HL-60/S4 treated with retinoic acid at 250 ng/mL for 4 days and 3 days (cell line): ENCODE data around the gene METTL4.

Source experiments
- in situ Hi-C: fragments of 300-500 bp; cut with MboI; formaldehyde crosslinking; loops from 2 replicates; pipeline ENCODE4 v1.7.0; 2022; ENCODE audit warnings: low sequenced_read_pairs

The METTL4 gene

GRCh38 chr18:2568129-2568528, 3.2 kb downstream of the METTL4 start:
- in situ Hi-C loops = no loop called here

- in situ Hi-C loops = no loop called here
Measured at GRCh38 chr18:2564373-2564772, 6.9 kb downstream of the METTL4 start.

GRCh38 chr18:2559249-2559648, 12.1 kb downstream of the METTL4 start:
- in situ Hi-C loops = no loop called here

DNA sequence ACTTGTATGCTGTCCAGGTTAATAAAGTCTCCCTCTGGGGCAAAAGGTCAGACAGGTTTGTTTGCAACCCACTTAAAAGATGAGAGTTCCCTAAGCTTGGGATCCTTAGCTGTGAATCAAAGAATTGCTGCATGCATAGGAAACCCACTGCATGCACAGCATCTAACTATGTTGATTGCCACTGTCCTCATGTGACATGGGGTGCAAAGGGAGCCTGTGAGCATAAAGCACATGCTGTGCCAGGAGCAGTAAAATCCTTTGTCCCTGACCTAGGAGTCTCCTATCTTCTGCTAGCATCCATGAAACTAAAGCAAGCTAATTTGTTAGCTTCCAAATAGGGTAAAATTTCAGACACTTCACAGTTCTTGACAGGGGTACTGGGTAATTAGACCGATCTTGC, 13.8 kb downstream of the METTL4 start:
- in situ Hi-C loops = no loop called here

DNA sequence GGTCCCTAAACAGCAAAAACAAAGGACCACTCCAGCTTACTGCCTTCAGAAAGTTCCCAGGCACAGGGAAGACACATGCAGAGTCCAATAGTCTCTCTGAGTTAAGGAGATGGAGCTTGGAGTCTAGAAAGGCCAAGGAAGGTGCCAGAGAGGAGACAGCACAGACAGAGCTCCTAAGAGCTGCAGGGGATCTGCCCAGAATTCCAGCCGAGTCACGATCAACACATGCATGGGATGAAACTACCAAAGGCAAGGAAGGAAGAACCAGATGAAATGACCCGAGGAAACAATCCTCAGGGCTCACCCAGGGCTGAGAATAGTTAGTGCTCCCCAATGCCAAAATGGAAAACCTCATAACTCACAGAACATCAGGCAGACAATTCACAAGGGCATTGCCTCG, 15.4 kb downstream of the METTL4 start:
- in situ Hi-C loops = no loop called here

GRCh38 chr18:2554696-2555095, 16.6 kb downstream of the METTL4 start:
- in situ Hi-C loops = no loop called here

- in situ Hi-C loops = no loop called here
Measured at GRCh38 chr18:2551425-2551824, 19.9 kb downstream of the METTL4 start.

- in situ Hi-C loops = loop anchor here (25.0 kb wide), 2 partner anchors 212 to 437 kb away; no protein-coding TSS in a partner anchor
Measured at GRCh38 chr18:2549462-2549861, 21.8 kb downstream of the METTL4 start.

DNA sequence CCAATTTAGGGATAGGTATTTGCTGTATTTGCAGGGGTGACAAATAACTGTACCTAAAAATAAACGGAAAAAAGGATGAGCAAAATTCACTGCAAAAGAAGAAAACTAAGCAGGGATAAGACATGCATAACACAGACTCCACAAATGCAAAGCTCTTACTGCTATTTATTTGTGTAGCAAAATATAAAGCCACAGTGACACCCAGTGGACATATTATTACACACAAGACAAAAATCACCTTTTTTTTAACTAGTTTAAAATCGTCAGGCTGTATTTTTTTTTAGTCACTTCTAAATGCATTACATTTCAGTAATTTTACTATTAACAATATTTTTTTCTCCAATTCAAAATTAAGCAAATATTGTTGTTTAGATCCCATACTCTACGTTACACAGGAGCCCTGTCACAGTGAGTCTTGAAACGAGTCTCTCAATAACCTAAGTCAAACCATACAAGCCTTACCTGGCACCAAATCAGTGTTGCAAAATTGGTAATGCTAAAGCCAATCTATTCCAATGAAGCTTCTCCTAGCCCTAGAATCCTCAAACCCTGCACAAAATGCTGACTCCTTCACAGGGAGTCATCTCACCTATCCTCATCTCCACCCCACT, 23.7 kb downstream of the METTL4 start:
- in situ Hi-C loops = loop anchor here (25.0 kb wide), 2 partner anchors 210 to 435 kb away; no protein-coding TSS in a partner anchor

- in situ Hi-C loops = loop anchor here (25.0 kb wide), 2 partner anchors 208 to 433 kb away; no protein-coding TSS in a partner anchor
Measured at GRCh38 chr18:2545155-2545554, 26.1 kb downstream of the METTL4 start.

GRCh38 chr18:2541925-2542563, 29.3 kb downstream of the METTL4 start:
- in situ Hi-C loops = loop anchor here (25.0 kb wide), 2 partner anchors 205 to 430 kb away; no protein-coding TSS in a partner anchor

GRCh38 chr18:2540575-2540974, 30.7 kb downstream of the METTL4 start:
- in situ Hi-C loops = loop anchor here (25.0 kb wide), 2 partner anchors 203 to 428 kb away; no protein-coding TSS in a partner anchor

DNA sequence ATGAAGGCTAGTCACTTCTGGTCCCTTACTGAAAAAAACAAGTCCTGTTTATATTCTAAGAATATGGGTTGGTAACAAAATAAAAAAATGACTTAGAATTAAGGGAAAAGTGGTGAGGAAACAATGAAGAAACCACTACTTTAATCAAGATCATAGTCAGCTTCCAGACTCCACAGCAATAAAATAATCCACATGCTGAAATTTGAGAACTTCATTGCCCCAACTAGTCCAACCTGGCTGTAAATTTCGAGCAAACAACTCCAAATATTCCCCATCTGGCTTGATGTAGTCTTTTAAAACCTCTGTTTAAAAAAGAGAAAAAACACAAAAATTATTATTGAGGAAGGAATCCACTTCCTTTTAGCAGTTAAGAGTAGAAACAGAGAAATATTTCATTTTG, 32.5 kb downstream of the METTL4 start:
- in situ Hi-C loops = loop anchor here (25.0 kb wide), 2 partner anchors 202 to 427 kb away; no protein-coding TSS in a partner anchor

- in situ Hi-C loops = loop anchor here (25.0 kb wide), 2 partner anchors 201 to 426 kb away; no protein-coding TSS in a partner anchor
Measured at GRCh38 chr18:2538236-2538635, 33.1 kb downstream of the METTL4 start.

DNA sequence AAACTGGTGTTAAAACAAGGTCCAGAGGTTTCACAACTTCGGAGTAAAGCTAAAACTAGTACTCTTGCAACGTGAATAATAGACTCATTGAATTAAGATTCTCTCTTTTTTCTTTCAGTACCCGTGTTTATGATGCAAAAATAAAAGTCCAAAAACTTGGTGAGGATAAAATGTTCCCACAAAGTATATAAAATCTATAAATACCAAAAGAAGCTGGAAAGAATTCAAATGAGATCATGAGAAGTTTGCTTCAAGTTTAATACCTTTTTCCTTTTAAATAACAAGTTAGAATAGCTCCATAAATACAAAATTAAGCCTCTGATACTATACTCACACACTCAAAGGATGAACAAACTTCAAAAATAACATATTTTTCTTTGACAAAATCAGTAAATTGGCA, 34.0 kb downstream of the METTL4 start:
- in situ Hi-C loops = loop anchor here (25.0 kb wide), 2 partner anchors 200 to 425 kb away; no protein-coding TSS in a partner anchor

GRCh38 chr18:2536493-2536892, 34.8 kb downstream of the METTL4 start:
- in situ Hi-C loops = loop anchor here (25.0 kb wide), 2 partner anchors 199 to 424 kb away; no protein-coding TSS in a partner anchor

DNA sequence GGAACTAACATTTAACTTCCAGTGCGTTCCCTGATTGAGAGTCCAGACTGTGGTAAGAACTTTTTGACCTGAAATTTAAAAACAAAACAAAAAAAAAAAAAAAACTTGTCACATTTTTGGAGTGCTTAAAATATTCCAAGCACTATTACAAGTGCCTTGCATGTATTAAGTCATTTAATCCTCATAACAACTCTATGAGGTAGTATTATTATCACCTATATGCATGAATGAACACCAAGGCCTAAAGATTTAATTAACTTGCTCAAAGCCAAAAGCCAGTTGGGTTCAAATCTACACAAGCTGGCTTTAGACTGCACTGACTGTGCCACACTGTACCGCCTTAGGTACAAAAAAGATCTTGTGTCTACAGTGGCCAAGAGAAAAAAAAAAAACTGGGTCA, 35.2 kb downstream of the METTL4 start:
- in situ Hi-C loops = loop anchor here (25.0 kb wide), 2 partner anchors 199 to 424 kb away; no protein-coding TSS in a partner anchor

GRCh38 chr18:2535419-2535910, 35.8 kb downstream of the METTL4 start:
- in situ Hi-C loops = loop anchor here (25.0 kb wide), 2 partner anchors 198 to 423 kb away; no protein-coding TSS in a partner anchor

GRCh38 chr18:2534906-2535305, 36.4 kb downstream of the METTL4 start:
- in situ Hi-C loops = loop anchor here (25.0 kb wide), 2 partner anchors 198 to 423 kb away; no protein-coding TSS in a partner anchor

GRCh38 chr18:2532797-2533196, 38.5 kb downstream of the METTL4 start:
- in situ Hi-C loops = loop anchor here (25.0 kb wide), 2 partner anchors 195 to 420 kb away; no protein-coding TSS in a partner anchor

GRCh38 chr18:2531751-2532150, 39.6 kb downstream of the METTL4 start:
- in situ Hi-C loops = loop anchor here (25.0 kb wide), 2 partner anchors 194 to 419 kb away; no protein-coding TSS in a partner anchor
